ENCODE data around the gene TMEM86B. TPM values are rescaled to one million over a fixed set of nuclear protein-coding genes. Genes with fewer than 3 reads are reported as not detected.

Gene TMEM86B
- total RNA-seq, 3 donors from 2014 or later (not counting 1 experiment from before 2014, with no cell fraction given) = 12.6 to 14.7 (median 14.6) TPM

DNA sequence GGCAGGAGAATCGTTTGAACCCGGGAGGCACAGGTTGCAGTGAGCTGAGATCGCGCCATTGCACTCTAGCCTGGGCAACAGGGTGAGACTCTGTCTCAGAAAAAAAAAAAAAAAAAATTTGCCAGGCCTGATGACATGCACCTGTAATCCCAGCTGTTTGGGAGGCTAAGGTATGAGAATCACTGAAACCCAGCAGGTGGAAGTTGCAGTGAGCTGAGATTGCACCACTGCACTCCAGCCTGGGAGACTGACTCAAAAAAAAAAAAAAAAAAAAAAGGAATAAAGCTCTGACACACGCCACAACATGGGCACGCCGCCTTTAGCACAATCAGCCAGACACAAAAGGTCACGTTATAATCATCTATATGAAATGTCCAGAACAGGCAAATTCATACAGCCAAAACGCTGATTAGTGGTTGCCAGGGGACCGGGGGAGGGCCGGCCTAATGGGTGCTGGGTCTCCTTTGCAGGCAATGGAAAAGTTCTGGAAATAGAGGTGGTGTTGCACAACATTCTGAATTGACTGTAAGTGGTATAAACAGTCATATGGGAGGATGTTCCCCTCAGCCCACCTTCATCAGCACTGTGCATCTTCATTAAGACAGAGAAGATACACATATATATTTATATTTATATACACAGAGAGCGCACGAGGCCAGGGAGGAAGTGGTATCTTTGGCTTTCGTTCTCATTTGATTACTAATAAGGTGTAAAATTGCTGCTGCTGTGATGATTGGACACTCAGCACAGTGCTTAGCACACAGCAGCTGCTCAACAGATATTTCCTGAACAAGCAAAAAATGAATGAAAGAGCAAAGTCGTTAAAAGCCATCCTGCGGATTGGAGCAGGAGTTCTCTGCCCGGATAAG is 47.5 kb upstream of the TMEM86B start:
- 55% methylated on average over 17 of the region's 17 CpGs for WGBS (ENCODE audit: insufficient coverage)
- peak overlapping the region; percentile 90 for H3K27ac ChIP-seq (ENCODE audit: low read length)

DNA sequence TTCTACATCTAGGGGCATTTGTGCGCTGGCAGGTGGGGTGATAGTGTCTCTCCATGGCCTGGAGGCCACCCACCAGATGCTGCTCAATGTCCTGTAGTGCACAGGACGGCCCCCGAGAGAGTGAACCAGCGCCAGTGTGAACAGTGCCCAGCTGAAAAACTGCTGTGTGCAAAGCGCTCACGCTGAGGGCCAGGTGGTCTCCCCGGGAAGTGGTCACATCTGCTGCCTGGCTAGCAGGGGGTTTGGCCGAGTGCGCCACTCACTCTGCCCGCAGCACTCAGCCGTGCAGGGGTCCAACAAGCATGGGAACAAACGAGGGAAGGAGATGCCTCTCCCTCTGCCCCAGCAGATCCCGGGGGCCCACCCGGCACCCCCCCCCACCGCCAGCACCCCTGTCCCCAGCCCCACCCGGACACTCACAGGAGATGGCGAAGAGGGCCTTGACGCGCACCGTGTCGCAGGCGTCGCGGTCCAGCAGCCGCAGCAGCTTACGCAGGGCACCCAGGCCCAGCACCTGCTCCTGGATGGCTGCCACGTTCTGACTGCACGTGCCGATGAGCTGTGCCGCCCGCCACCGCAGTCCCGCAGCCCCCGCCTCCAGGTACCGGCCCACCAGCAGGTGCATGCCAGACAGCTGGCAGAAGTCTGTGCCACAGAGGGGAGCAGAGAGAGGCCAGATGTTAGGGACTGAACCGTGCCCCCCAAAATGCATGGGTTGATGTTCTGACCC is 45.6 kb upstream of the TMEM86B start:
- Mint-ChIP-seq H3K4me3 (no peak overlapping the region), H3K36me3 (peaks cover 8% of the 10 kb centered on the region), H3K4me1 (peaks cover 15 to 19% of the 10 kb centered on the region in 2 donors), H3K27me3 (ENCODE audit: low read depth in 2 of 2) (no peaks in the 10 kb centered on the region), H3K9me3 (no peaks in the 10 kb centered on the region), H3K27ac (peak overlapping the region in 1 of 2 donors; percentile 26)
- DNase-seq = no peak
- WGBS (ENCODE audit: insufficient coverage) = 96% methylated on average over 33 of the region's 36 CpGs
- Histone ChIP-seq H3K4me3 (ENCODE audit: low read length) (no peak overlapping the region), H3K36me3 (ENCODE audit: control insufficient read depth, insufficient read depth, low read length) (peaks cover 19% of the 10 kb centered on the region), H3K4me1 (ENCODE audit: control insufficient read depth, insufficient read depth, low read length) (peaks cover 36% of the 10 kb centered on the region), H3K27me3 (ENCODE audit: control insufficient read depth, insufficient read depth, low read length) (no peaks in the 10 kb centered on the region), H3K27ac (ENCODE audit: low read length) (no peak overlapping the region), H3K9me3 (ENCODE audit: control insufficient read depth, insufficient read depth, low read length) (no peaks in the 10 kb centered on the region)
- no peak for ATAC-seq
- TF ChIP-seq CTCF (IDR thresholded peaks at IDR 0.05) = no peak
- intact Hi-C loops (cut with micrococcal nuclease) = no loop called here

More for the DNA sequence above, 47.5 kb upstream of the TMEM86B start:
- DNase-seq = peak in 1 of 2 donors; percentile 70
- Mint-ChIP-seq H3K27me3 (ENCODE audit: low read depth in 2 of 2) (no peaks in the 10 kb centered on the region), H3K27ac (peak overlapping the region; percentile 91 to 98), H3K4me1 (peaks cover 28 to 38% of the 10 kb centered on the region in 2 donors), H3K9me3 (no peaks in the 10 kb centered on the region), H3K4me3 (peak overlapping the region; percentile 69), H3K36me3 (peaks cover 8% of the 10 kb centered on the region)
- H3K27me3 ChIP-seq (ENCODE audit: control insufficient read depth, insufficient read depth, low read length) = no peaks in the 10 kb centered on the region
- H3K4me1 ChIP-seq (ENCODE audit: control insufficient read depth, insufficient read depth, low read length) = peaks cover 52% of the 10 kb centered on the region
- H3K9me3 ChIP-seq (ENCODE audit: control insufficient read depth, insufficient read depth, low read length) = no peaks in the 10 kb centered on the region
- no peak overlapping the region for H3K4me3 ChIP-seq (ENCODE audit: low read length)
- TF ChIP-seq CTCF (IDR thresholded peaks at IDR 0.05) = no peak
- ATAC-seq = peak; percentile 28 to 60 (median 42)
- peaks cover 19% of the 10 kb centered on the region for H3K36me3 ChIP-seq (ENCODE audit: control insufficient read depth, insufficient read depth, low read length)
- intact Hi-C loops (cut with micrococcal nuclease) = no loop called here

DNA sequence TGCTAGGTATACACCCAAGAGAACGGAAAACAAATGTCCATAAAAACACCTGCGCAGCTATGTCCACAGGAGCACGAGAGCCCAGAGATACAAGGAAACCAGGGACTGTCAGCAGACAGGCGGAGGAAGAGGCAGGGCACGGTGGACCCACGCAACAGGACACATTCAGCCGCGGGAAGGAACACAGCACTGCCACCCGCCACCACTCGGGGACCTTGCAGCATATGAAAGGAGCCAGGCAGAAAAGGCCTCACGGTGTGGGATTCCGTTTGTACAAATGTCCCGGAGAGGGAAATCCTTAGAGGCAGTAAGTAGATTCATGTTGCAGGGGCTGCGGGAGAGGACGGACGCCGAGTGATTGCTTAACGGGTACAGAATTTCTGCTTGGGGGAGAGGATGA is 43.6 kb upstream of the TMEM86B start:
- intact Hi-C loops (cut with micrococcal nuclease) = no loop called here
- TF ChIP-seq CTCF (IDR thresholded peaks at IDR 0.05) = no peak
- Mint-ChIP-seq H3K36me3 (peaks cover 8% of the 10 kb centered on the region), H3K27ac (peak overlapping the region in 1 of 2 donors; percentile 22), H3K9me3 (no peaks in the 10 kb centered on the region), H3K4me1 (peaks cover 12 to 13% of the 10 kb centered on the region in 2 donors), H3K4me3 (no peak overlapping the region), H3K27me3 (ENCODE audit: low read depth in 2 of 2) (no peaks in the 10 kb centered on the region)
- H3K4me3 ChIP-seq (ENCODE audit: low read length) = no peak overlapping the region
- ATAC-seq (no peak), DNase-seq (no peak)
- H3K27me3 ChIP-seq (ENCODE audit: control insufficient read depth, insufficient read depth, low read length) = no peaks in the 10 kb centered on the region
- H3K36me3 ChIP-seq (ENCODE audit: control insufficient read depth, insufficient read depth, low read length) = peaks cover 14% of the 10 kb centered on the region
- no peak overlapping the region for H3K27ac ChIP-seq (ENCODE audit: low read length)
- WGBS (ENCODE audit: insufficient coverage) = 96% methylated on average over 18 of the region's 18 CpGs
- no peaks in the 10 kb centered on the region for H3K9me3 ChIP-seq (ENCODE audit: control insufficient read depth, insufficient read depth, low read length)
- peaks cover 24% of the 10 kb centered on the region for H3K4me1 ChIP-seq (ENCODE audit: control insufficient read depth, insufficient read depth, low read length)
